Activated CD4-positive, alpha-beta T cell treated with anti-CD3 and anti-CD28 coated beads, Interleukin-10, Interleukin-2, amounts not matched to agents 100 ng/mL and 50 ng/mL, durations not matched to agents 16 hours and 8 hours (primary cell): Measurements from ENCODE around the gene TRAPPC12.

Experiments used
- DNase-seq: peaks from one replicate; pipeline ENCODE4 v3.0.0-alpha.2; 2020

TRAPPC12 gene

DNA sequence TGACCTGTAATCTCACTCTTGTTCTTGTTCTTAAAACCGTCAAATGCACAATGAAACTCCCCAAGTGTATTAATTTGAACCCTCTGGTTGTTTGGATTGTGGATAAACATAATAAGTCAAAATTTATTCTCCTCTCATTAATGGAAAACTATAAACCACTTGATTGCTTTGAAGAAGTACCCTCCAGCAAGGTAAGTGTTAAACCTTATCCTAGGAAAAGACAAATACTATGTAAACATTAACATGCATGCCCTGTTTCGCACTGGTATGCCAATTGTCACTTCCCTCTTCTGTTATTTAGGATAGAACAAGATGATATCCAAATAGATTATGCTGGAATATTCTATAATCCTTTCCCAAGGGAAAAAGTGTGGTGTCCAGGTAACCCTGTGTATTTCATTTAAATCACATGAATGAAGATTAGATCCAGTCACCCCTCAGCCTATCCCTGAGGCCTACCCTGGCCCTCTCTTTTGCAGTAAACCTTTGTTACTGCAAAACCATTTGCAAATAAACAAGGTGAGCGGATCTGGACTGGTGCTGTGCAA is 138.5 kb downstream of the TRAPPC12 start:
- DNase-seq, result no peak

DNA sequence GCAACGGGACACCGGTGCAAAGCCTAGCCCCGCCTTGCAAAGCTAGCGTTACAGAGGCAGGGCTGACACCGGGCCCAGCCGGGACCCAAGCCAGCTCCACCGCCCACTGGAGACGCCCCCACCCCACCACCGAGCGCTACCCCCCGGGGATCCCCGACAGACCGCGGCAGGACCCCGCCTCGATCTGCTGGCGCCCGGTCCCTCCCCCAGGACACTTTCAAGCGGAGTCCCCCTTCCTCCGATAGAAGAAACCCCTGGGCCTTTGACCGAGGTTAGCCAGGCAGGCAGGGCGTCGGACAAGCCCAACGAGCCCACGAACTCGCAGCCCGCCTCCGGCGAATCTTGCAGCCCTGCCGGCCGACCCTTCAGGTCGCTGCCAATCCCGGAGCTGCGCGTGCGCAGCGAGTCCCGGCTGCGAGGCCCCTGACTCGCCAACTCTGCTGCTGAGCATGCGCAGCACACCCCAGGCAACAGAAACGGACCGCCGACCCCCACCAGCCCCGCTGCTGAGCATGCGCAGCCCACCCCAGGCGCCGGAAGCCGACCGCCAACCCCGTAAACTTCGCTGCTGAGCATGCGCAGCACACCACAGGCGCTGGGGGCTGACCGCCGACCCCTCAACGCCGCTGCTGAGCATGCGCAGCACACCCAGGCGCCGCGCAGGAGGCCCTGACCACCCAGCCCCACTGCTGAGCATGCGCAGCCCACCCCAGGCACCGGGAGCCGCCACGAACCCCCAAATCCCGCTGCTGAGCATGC is 139.2 kb downstream of the TRAPPC12 start:
- DNase-seq, result peak; percentile 100

DNA sequence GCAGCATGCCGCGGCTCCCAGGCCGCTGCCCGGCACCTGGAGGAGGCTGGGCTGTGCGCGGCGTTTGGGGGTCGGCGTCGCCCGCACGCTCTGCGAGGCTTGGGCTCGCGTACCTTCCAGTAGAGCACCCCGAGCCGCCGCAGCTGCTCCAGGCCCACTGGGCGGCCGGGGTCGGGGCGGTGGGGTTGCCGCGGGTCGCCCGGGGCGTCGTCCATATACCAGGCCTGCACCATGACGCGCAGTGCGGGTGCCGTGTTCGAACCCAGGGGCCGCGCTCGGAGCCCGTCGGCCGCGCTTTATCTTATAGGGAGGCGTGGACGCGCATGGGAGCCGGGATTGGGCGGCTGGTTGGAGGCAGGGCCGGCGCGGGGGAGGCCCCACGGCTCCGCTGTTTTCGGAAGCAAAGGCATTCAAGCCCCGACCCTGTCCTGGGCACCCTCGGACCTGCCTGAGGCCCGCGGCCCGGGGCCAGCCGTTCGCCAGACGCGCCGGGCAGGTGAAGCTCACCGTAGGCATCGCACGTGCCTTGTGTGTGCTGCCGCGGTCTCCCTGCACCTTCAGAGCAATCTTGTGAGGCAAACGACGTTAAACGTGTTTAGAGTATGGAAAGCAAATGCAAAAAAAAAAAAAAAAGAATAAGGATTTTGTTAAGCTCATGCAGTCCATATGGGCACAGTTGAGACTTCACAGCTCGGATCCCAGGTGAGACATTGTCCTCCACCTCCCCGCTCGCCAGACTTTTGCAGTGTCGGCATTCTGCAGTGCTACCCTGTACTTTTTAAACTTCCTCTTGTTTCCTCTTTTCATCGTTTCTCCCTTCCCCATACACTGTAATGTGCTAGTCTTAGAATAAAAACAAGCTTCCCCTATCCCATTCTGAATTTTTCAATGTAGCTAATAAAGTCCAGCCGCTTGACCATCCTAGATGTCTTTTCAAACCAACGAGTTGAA is 140.0 kb downstream of the TRAPPC12 start, which contains the start of gene ADI1:
TSS of gene ADI1 (minus strand) at position 277 of the 951 bp plus-strand sequence. CDS start at position 233, 44 bp downstream.
- DNase-seq, result peak; percentile 88

DNA sequence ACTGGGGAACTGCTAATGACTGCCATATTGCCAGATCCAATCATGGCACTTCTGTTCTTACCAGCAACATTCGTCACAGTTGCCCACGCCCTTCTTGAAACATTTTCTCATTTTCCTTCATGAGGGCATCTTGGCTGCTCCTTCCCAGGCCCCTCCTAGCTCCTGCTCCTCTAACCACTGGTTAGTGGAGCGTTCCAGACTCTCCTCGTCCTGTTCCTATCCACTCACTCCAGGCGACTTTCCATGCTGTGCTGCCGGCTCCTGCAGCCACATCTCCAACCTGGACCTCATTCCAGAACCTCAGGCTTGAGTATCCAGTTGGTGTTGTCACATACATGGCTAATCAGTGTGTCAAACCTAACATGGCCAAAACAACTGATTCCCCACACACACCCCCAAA is 141.1 kb downstream of the TRAPPC12 start:
- no peak for DNase-seq

DNA sequence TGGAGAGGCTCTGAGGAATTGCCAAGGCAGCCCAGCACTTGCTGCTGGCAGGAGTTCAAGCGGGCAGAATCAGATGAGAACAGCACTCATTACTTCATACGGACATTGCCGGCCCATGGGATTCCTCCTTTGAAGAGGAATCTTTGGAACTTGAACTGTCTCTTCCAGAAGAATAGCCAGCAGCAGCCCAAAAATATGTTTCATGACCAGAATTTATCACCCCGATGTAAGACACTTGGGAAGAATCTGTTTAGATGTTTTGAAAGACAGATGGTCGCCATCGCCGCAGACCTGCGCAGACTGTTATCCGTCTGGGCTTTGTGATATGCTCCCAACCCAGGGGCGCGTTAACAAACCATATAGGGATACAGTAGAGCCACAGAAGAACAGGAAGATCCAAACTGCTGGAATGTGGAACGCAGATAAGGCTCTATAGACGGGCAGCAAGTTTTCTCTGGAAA is 143.5 kb downstream of the TRAPPC12 start:
- DNase-seq, result no peak

DNA sequence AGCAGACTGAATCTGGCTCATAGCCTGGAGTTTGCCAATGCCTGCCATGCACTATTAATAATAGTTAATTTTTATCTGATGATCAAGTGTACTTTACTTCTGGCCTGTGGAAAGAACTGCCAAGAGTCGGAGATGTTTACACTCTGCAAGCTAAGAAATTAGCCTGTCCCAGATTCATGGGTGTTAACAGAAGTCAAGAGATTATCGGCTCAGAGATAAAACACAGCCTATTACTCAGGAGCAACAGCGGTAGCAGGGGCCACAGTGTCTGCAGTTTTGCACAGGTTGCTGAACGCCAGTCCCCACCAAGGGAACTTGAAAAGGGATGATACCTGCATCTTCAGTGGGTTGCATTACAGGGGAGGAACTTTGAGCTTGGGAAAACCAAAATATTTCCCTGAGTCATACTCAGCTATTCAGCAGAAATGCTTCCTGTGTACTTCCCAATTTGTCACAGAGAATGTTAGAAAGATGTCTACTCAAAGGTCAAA is 144.1 kb downstream of the TRAPPC12 start:
- no peak for DNase-seq

DNA sequence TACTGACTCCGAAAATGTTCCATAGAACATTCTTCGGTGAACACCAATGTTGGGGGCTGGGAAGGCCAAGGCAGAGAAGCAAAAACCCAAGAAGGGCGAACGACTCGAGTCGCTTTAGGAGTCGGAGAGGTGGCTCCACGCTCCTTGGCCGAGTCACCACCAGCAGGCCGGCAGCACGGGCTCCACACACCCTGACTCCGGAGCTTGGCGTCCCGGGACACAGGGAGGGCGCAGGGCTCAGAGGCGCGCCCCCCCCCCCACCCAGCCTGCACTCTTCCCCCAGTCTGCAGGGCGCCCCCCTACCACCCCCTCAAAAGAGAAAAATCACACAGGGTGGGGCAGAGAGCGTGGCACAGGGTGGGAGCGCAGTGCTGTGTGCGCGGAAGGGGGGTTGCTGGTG is 147.4 kb downstream of the TRAPPC12 start:
- DNase-seq, result no peak

DNA sequence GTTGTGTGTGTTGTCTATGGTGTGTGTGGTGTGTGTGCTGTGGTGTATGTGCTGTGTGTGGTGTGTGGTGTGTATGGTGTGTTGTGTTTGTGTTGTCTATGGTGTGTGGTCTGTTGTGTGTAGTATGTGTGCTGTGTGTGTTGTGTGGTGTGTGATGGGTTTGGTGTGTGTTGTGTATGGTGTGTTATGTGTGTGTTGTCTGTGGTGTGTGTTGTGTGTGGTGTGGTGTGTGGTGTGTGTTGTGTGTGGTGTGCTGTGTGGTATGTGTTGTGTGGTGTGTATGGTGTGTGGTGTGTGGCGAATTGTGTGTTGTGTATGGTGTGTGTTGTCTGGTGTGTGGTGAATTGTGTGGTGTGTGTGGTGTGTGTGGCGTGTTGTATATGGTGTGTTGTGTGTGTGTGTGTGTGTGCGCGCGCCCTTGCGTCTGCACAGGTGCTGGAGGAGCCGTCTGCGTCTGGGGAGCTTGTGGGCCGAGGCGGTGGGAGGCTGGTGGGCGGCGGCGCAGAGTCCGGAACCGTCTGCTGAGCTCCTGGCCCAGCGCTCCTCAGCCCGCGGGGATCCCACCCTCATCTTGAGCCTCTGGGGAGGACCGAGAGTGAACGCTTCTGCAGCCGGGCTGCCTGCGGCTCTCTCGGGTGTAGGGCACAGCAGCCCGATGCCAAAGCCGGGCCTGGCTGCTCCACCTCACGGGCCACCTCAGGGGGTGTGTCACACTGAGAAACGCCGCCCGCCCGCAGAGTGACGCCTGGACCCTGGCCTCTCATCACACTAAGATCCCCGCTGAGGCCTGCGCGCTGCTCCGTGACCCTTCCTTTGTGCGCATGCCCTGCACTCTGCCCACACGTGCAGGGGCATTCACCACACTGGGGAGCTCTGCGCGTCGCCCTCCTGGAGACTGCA is 148.6 kb downstream of the TRAPPC12 start:
- DNase-seq, result no peak
